ENCODE measurements around the gene MGAT4C. TPM values are rescaled to one million over a fixed set of nuclear protein-coding genes. Genes with fewer than 3 reads are reported as not detected.

The MGAT4C gene
- total RNA-seq, 2 donors from 2014 or later: 0.11 to 1.8 TPM

- no peaks in the 10 kb centered on the region for H3K36me3 ChIP-seq (ENCODE audit: control insufficient read depth, insufficient read depth, low read length)
- H3K27me3 ChIP-seq (ENCODE audit: control insufficient read depth, insufficient read depth, low read length, poor library complexity, severe bottlenecking): no peaks in the 10 kb centered on the region
- H3K9ac ChIP-seq (ENCODE audit: extremely low read depth, low read length, poor library complexity, severe bottlenecking): no peak overlapping the region
- TF ChIP-seq CTCF (conservative IDR thresholded peaks at IDR 0.05): no peak
- no peaks in the 10 kb centered on the region for H3K4me1 ChIP-seq (ENCODE audit: control insufficient read depth, insufficient read depth, low read length)
- no peak overlapping the region for H3K27ac ChIP-seq (ENCODE audit: low read depth, low read length)
- Mint-ChIP-seq H3K36me3 (ENCODE audit: low read depth) (no peaks in the 10 kb centered on the region), H3K27ac (no peak overlapping the region), H3K4me3 (no peak overlapping the region), H3K27me3 (ENCODE audit: insufficient read depth) (no peaks in the 10 kb centered on the region), H3K9me3 (peaks cover 2% of the 10 kb centered on the region), H3K4me1 (peaks cover 10% of the 10 kb centered on the region)
- no peak for DNase-seq
- no peaks in the 10 kb centered on the region for H3K9me3 ChIP-seq (ENCODE audit: control insufficient read depth, low read length)
- no peak overlapping the region for H3K4me3 ChIP-seq (ENCODE audit: low read length)
- 81% methylated on average over 1 of the region's 1 CpG; no CpG with 5 or more reads in 1 of the 2 experiments for WGBS, 2 experiments (ENCODE audit: insufficient coverage in 1 of 2, insufficient read length in 1 of 2)
Observed at GRCh38 chr12:86143162-86143561, 113.0 kb downstream of the MGAT4C start.

DNA sequence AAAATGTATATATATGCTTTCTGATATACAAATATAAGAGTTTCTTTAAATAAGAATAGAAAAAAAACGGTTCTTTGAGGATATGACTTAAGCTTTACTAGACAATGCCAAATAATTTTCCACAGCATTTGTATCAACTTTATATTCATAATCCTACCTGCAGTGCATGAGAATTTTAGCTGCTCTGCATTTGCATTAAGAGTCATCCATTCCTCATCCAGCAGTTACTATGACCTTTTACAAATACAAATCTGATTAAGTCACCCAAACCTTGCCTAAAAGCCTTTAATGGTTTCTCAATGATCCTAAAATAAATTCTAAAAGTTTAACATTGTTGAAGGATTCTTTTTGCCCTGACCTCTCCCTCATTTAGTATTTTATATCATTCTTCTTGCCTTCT lies 116.5 kb downstream of the MGAT4C start:
- Histone ChIP-seq H3K4me1 (ENCODE audit: control insufficient read depth, insufficient read depth, low read length) (no peaks in the 10 kb centered on the region), H3K9ac (ENCODE audit: extremely low read depth, low read length, poor library complexity, severe bottlenecking) (no peak overlapping the region), H3K27ac (ENCODE audit: low read depth, low read length) (no peak overlapping the region), H3K4me3 (ENCODE audit: low read length) (no peak overlapping the region), H3K36me3 (ENCODE audit: control insufficient read depth, insufficient read depth, low read length) (no peaks in the 10 kb centered on the region), H3K27me3 (ENCODE audit: control insufficient read depth, insufficient read depth, low read length, poor library complexity, severe bottlenecking) (no peaks in the 10 kb centered on the region), H3K9me3 (ENCODE audit: control insufficient read depth, low read length) (no peaks in the 10 kb centered on the region)
- H3K9me3 Mint-ChIP-seq: no peaks in the 10 kb centered on the region
- DNase-seq: no peak
- no peak overlapping the region for H3K4me3 Mint-ChIP-seq
- H3K27me3 Mint-ChIP-seq (ENCODE audit: insufficient read depth): no peaks in the 10 kb centered on the region
- 92 to 100% methylated on average over 1 of the region's 1 CpG for WGBS, 2 experiments (ENCODE audit: insufficient coverage in 1 of 2, insufficient read length in 1 of 2)
- no peak overlapping the region for H3K27ac Mint-ChIP-seq
- H3K36me3 Mint-ChIP-seq (ENCODE audit: low read depth): no peaks in the 10 kb centered on the region
- no peak for TF ChIP-seq CTCF (conservative IDR thresholded peaks at IDR 0.05)
- H3K4me1 Mint-ChIP-seq: peaks cover 2% of the 10 kb centered on the region

DNA sequence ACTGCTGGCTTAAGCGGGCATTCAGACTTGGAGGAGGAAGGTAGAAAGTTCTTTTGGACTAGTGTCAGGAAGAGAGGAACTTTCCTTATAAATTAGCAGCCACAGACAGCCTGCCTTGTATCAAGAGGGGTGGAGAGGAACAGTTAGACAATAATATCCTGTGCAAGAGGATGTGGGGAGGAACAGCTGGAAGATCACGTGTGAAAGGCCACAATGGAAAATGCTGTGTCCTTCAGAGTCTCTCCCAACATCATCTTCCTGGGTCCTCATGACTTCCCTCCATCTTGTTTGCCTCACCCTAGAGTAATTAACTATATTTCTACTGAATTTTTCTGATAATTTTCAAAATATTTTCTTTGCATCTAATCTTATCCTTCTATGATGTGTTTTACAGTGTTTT lies 117.4 kb downstream of the MGAT4C start:
- no peaks in the 10 kb centered on the region for H3K4me1 ChIP-seq (ENCODE audit: control insufficient read depth, insufficient read depth, low read length)
- H3K9me3 ChIP-seq (ENCODE audit: control insufficient read depth, low read length): no peaks in the 10 kb centered on the region
- Mint-ChIP-seq H3K27me3 (ENCODE audit: insufficient read depth) (no peaks in the 10 kb centered on the region), H3K4me3 (no peak overlapping the region), H3K9me3 (no peaks in the 10 kb centered on the region), H3K4me1 (peaks cover 2% of the 10 kb centered on the region), H3K36me3 (ENCODE audit: low read depth) (no peaks in the 10 kb centered on the region), H3K27ac (no peak overlapping the region)
- no peak for TF ChIP-seq CTCF (conservative IDR thresholded peaks at IDR 0.05)
- H3K27ac ChIP-seq (ENCODE audit: low read depth, low read length): no peak overlapping the region
- no peaks in the 10 kb centered on the region for H3K27me3 ChIP-seq (ENCODE audit: control insufficient read depth, insufficient read depth, low read length, poor library complexity, severe bottlenecking)
- no peak for DNase-seq
- 100% methylated on average over 1 to 2 of the region's 2 CpGs for WGBS, 2 experiments (ENCODE audit: insufficient coverage in 1 of 2, insufficient read length in 1 of 2)
- no peaks in the 10 kb centered on the region for H3K36me3 ChIP-seq (ENCODE audit: control insufficient read depth, insufficient read depth, low read length)
- no peak overlapping the region for H3K9ac ChIP-seq (ENCODE audit: extremely low read depth, low read length, poor library complexity, severe bottlenecking)
- no peak overlapping the region for H3K4me3 ChIP-seq (ENCODE audit: low read length)
